GM19240 (cell line): ENCODE data around the gene FXR1.
A peak's percentile ranks its signal among the peaks of the same experiment; 100 is the strongest.
"Not testable (repeated sequence)": the region's sequence is repeated elsewhere in the genome, so short reads cannot be mapped to it uniquely, and the experiment has no call there.

Experiments
- DNase-seq: peaks from one replicate; pipeline ENCODE4 v3.0.0; 2011; ENCODE audit warnings: low spot score; ENCODE audit not compliant: insufficient read length

The FXR1 gene

GRCh38 chr3:180912304-180913296 is at the start of gene FXR1:
Gene FXR1 (plus strand): TSS chr3:180912670. CDS start chr3:180912686, 16 bp downstream.
- peak; percentile 67 for DNase-seq

DNA sequence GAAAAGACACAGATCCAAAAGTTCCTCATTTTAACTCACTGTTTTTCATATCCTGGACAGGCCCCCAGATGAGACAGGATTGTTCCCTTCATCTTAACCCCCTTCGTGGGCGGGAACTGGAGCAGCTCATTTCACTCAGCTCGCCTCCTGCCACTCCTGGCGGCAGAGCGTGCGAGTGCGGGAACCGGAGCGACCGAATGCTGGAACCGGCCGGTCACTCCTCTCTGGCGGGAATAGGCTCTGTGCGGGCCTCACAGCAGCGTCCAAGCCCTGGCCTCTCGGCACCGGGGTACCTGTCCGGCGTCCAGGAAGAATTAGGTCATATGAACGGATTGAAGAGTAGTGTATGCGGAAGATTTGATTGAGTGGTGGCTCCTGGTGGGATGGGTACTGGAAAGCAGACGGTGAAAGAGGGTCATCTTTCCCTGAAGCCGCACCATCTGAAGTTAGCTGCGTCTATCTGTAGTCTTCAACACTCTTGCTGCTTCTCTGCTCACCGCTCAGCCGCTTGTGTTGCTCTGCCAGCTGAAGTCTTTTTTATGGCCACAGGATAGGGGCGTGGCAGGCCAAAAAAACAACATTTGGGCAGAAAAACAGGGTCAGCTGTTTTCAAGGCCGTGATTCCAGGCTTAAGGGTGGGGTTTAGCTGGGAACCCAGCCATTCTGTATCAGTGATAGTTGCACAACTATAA is 42.3 kb upstream of the FXR1 start:
- DNase-seq: no peak

GRCh38 chr3:180871901-180872300 is 40.6 kb upstream of the FXR1 start:
- DNase-seq: no peak

DNA sequence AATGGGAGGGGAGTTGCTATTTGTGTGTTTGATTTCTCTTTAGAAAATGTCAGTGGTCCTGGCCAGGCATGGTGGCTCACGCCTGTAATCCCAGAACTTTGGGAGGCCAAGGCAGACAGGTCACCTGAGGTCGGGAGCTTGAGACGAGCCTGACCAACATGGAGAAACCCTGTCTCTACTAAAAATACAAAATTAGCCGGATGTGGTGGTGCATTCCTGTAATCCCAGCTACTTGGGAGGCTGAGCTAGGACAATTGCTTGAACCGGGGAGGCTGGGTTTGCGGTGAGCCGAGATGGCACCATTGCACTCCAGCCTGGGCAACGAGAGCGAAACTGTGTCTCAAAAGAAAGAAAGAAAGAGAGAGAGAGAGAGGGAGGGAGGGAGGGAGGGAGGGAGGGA is 40.0 kb upstream of the FXR1 start:
- not testable (repeated sequence) for DNase-seq

- DNase-seq: no peak
These were observed 37.3 kb upstream of the FXR1 start for GRCh38 chr3:180875124-180875698.

DNA sequence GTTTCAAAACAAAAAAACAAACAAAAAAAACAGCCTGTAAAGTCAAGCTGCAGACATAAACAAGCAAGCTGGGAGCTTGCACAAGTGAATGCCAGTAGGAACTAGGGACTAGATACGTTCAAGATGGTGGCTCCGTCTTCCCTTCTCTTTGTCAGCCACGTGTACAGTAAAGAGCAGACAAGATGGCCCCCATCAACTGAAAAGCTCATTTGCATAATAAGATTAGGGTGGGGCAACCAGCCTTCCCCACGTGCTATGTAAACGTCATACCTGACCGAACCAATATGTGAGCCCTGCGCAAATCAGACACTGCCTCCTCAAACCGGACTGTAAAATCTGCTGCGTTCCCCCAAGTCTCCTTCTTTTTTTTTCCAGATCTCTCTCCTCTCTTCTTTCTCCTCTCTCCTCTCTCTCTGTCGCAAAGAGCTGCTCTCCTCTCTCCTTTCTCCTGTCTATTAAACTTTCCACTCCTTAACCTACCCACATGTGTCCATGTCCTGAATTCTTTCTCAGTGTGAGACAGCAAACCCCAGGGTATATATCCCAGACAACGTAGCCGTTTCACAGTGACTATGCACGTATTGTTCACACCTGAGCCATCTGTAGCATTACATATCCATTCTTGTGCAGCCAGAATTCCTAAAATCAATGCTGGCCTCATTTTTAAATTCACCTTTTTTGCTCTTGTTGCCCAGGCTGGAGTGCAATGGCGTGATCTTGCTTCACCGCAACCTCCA is 31.2 kb upstream of the FXR1 start:
- no peak for DNase-seq

GRCh38 chr3:180882115-180882514 is 30.4 kb upstream of the FXR1 start:
- DNase-seq: no peak

GRCh38 chr3:180888992-180889560 is 23.4 kb upstream of the FXR1 start:
- DNase-seq: no peak

DNA sequence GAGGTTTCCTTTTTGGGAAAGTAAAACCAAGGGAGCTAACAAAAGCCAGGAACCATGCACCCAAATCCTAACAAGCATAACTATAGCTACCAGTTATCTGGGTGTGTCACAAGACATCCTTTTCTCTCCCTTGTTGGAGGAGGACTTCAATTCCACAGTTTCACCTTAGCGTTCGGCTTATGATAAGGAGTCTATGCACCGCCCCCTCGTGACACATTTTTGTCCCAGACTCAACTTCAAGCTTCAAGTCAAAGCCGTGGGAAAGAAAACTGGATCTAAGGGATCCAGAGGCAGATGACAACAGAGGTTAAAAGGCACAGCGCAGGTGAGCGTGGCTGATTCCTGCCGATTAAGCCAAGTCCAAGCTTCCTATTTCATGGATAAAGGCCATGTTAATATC is 13.9 kb upstream of the FXR1 start:
- no peak for DNase-seq

DNA sequence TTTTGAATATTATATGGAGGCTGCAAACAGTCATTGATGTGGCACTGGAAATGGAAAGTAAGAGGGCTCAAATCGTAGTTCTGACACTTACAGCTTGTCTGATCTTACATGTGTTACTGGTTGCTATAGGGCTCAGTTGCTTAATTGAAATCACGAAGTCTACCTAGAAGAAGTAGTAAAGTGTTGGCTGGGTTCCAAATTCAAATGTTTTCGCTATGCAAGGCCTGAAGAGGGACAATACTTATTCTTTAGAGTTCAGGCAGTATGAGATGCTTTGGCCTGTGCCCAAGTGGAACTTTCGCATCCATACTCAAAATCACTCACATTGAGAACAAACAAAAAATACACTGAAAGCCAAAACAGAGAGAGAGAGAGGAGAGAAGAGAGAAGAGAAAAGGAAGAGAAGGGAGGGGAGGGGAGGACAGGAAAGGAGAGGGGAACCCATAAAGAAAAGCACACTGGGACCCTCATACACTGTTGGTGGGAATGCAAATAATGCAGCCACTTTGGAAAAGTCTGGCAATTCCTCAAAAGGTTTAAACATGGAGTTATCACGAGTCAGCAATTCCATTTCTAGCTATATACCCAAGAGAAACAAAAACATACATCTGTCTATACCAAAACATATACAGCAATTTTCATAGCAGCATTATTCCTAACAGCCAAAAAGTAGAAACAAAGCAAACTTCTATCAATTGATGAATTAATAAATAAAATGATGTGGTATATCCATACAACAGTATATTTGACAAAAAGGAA is 2.9 kb upstream of the FXR1 start:
- no peak for DNase-seq

GRCh38 chr3:180910823-180911222 is 1.6 kb upstream of the FXR1 start:
- DNase-seq: no peak

DNA sequence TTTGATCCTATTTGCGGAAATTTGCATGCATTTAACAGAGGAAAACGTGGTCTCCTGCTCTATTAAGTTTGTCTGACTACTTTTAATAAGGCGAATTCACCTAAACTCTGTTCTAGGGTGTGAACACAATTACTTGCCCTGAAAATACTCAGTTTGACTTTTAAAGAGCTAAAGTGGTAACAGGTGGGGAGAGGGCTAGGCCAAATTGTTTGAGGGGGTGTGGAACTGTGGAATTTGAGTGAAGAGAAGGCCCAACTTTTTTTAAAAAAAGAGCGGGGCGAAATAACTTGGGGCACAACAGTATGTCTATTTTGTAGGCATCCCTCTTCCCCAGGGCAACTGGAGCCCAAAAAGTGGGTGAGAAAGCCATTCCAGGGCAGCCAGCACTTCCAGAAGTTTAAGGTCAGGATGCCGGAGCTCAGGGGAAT is 580 bp upstream of the FXR1 start:
- no peak for DNase-seq

- no peak for DNase-seq
These were observed 1.3 kb downstream of the FXR1 start for GRCh38 chr3:180913581-180914404.

DNA sequence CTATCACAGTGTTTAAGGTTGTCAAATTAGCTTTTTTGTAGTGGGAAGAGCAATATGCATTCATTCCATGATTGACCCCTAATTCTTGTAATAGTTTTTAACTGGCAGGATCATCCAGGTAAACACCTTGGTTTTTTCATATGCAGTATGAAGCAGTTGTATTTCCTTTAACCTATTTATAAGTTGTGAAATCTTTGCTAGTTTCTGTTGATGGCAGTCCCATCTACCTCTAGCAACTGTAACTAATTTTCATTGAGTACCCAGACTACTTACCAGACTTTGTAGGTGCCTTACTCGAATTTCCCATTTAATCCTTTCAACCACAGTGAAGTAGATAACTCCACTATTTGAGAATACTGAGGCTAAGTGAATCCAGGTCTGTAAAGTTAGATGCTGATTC is 6.1 kb downstream of the FXR1 start:
- DNase-seq: no peak

DNA sequence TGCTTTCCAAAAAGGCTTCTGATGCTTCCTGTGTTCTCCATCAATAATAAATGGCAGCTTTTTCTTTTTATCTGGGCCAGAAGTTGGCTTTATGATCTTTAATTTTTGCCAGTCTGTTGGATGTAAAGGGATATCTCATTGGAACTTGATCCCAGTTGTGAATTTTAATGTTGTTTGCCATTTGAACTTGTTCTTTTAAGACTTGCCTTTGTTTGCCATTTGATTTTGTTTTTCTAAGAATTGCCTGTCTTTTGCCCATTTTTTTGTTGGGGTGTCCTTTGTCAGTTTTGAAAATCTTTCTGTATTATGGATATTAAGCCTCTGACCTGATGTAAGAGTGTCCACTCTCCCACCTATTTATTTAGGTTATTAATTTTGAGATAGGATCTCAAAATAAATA is 9.8 kb downstream of the FXR1 start:
- no peak for DNase-seq

GRCh38 chr3:180923561-180923960 is 11.1 kb downstream of the FXR1 start:
- no peak for DNase-seq

DNA sequence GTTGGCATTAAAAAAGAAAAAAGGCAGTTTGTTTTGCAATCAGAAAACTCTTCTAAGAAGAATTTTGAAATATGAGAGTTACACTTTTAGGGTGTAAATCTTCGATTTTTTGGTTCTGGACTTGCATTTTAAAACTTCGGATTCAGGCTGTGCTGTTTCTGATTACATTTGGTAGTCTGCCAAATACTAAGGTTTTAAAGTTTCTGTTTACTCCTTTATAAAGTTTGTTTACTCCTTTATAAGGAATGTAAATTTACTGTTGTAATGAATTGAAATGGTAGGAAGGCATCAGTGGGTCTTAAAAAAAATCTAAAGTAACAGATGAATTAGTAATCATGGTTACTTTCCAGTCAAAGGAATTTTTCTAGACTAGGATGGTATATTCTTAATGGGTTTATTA is 14.1 kb downstream of the FXR1 start:
- DNase-seq: no peak

DNA sequence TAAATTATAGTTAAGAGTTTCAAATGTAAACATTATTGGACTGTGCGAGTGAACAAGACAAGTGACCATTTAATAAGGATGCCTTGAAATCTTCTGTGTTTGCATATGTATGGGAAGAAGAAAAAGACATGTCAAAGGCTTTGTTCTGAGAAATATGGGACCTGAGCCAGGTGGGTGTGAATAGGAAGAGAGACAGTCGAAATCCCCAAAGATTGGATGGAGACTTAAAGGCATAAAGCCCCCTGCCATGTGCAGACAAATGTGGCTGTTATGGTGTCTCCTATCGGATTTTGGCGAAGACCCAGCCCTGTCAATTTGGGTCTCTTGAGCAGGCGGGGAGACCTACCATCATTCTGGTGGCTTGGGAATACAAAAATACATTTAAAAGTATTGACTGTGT is 16.9 kb downstream of the FXR1 start:
- DNase-seq: no peak

- no peak for DNase-seq
These were observed 18.1 kb downstream of the FXR1 start for GRCh38 chr3:180930526-180930925.
